ENCODE measurements around the gene CD180. TPM values are rescaled to one million over a fixed set of nuclear protein-coding genes. Genes with fewer than 3 reads are reported as not detected.

The CD180 gene
- total and polyA plus RNA-seq, 8 donors, result under 0.01 to 2.6 (median 0.37) TPM; not detected in 1

DNA sequence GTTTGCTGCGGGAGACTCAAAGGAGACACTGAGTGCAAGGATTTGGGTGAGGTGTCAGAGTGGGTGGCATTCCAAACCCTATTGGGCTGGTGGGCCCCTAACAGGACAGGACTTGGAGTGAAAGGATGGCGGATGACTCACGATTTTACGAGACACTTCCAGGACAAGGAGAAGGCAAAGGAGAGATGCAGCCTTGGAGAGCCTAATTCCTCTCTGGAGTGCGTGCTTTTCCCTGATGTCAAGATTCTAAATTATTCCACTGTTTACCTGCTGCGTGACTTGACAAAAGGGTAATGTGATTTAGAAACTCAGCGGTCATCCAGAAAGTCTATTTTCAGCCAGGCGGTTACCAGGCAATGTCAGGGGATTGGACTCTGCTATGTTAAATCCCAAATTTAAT, 41.6 kb upstream of the CD180 start:
- H3K27ac ChIP-seq, result peak overlapping the region in 2 of 5 donors; percentile 4 to 52
- intact Hi-C loops (cut with DNase I; ENCODE audit: low total_unique reads), result loop anchor here (10.0 kb wide), 1 partner anchor 1017 kb away; no protein-coding TSS in a partner anchor
- H3K4me1 ChIP-seq, result peaks cover 20 to 27% (median 21%) of the 10 kb centered on the region in 4 donors
- no peak overlapping the region for H3K4me3 ChIP-seq
- no peaks in the 10 kb centered on the region for H3K9me3 ChIP-seq
- DNase-seq, result no peak
- TF ChIP-seq EP300 (IDR thresholded peaks at IDR 0.05) (no peak), POLR2AphosphoS5 (IDR thresholded peaks at IDR 0.05) (peak in 1 of 3 donors; percentile 35)
- H3K36me3 ChIP-seq, result no peaks in the 10 kb centered on the region
- no peaks in the 10 kb centered on the region for H3K27me3 ChIP-seq
- 83 to 92% (median 86%) methylated on average over 8 of the region's 8 CpGs for WGBS, 5 donors

DNA sequence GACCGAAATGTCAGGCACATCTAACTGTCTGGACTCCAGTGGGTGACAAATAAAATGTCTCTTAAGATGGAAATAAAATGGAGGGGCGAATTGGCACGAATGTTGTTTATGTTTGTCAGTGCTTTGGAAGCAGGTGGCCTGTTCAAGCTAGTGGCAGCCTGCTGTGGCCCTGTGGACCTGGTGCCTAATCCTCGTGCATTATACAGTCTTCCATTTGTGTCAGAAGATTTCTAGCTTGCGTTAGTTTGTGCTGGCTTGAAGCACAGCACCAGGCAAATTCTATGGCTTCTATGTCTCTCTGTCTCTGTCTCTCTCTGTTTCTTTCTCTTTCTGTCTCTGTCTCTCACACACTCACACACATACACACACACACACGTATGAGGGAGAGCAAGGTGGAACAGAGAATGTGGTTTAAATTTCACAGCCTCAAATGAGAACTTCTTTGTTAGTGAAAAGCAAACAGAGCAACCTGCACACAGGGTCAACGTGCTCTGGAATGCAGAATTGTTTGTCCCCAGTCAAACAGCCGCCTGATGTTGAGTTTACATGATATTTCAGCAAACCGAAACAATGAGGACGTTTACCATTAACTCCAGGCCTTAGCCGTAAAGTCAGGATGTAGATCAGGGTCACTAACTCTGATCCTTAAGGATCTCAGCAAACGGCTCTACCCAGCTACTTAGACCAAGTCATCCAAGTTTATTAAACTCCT, 39.0 kb upstream of the CD180 start:
- Histone ChIP-seq H3K9me3 (no peaks in the 10 kb centered on the region), H3K36me3 (no peaks in the 10 kb centered on the region), H3K27ac (peak overlapping the region; percentile 14 to 77 (median 73)), H3K27me3 (no peaks in the 10 kb centered on the region), H3K4me1 (peaks cover 20 to 27% (median 21%) of the 10 kb centered on the region in 4 donors), H3K4me3 (no peak overlapping the region)
- intact Hi-C loops (cut with DNase I; ENCODE audit: low total_unique reads), result loop anchor here (10.0 kb wide), 1 partner anchor 1019 kb away; no protein-coding TSS in a partner anchor
- 39 to 58% (median 41%) methylated on average over 12 of the region's 12 CpGs for WGBS, 5 donors
- TF ChIP-seq POLR2AphosphoS5 (IDR thresholded peaks at IDR 0.05) (no peak), CTCF (IDR thresholded peaks at IDR 0.05) (no peak), POLR2A (IDR thresholded peaks at IDR 0.05) (no peak), EP300 (IDR thresholded peaks at IDR 0.05) (no peak)
- peak in 1 of 2 donors; percentile 62 for DNase-seq

GRCh38 chr5:67234671-67235176, 38.1 kb upstream of the CD180 start:
- Histone ChIP-seq H3K27me3 (no peaks in the 10 kb centered on the region), H3K4me3 (peak overlapping the region in 1 of 4 donors; percentile 30), H3K4me1 (peaks cover 20 to 27% (median 21%) of the 10 kb centered on the region in 4 donors), H3K27ac (peak overlapping the region; percentile 53 to 77 (median 73)), H3K9me3 (no peaks in the 10 kb centered on the region), H3K36me3 (no peaks in the 10 kb centered on the region)
- intact Hi-C loops (cut with DNase I; ENCODE audit: low total_unique reads), result loop anchor here (10.0 kb wide), 1 partner anchor 1020 kb away; no protein-coding TSS in a partner anchor
- 14 to 24% (median 16%) methylated on average over 10 of the region's 10 CpGs for WGBS, 5 donors
- peak in 1 of 2 donors; percentile 75 for DNase-seq
- TF ChIP-seq POLR2AphosphoS5 (IDR thresholded peaks at IDR 0.05) (peak in 2 of 3 donors; percentile 8 to 46), EP300 (IDR thresholded peaks at IDR 0.05) (no peak)

- H3K36me3 ChIP-seq, result no peaks in the 10 kb centered on the region
- peaks cover 20 to 27% (median 21%) of the 10 kb centered on the region in 4 donors for H3K4me1 ChIP-seq
- DNase-seq, result no peak
- no peak overlapping the region for H3K4me3 ChIP-seq
- H3K27ac ChIP-seq, result peak overlapping the region in 3 of 5 donors; percentile 20 to 51 (median 25)
- TF ChIP-seq CTCF (IDR thresholded peaks at IDR 0.05) (no peak), POLR2AphosphoS5 (IDR thresholded peaks at IDR 0.05) (no peak), EP300 (IDR thresholded peaks at IDR 0.05) (no peak), POLR2A (IDR thresholded peaks at IDR 0.05) (no peak)
- no peaks in the 10 kb centered on the region for H3K9me3 ChIP-seq
- no peaks in the 10 kb centered on the region for H3K27me3 ChIP-seq
- intact Hi-C loops (cut with DNase I; ENCODE audit: low total_unique reads), result loop anchor here (10.0 kb wide), 1 partner anchor 1022 kb away; no protein-coding TSS in a partner anchor
- WGBS, 5 donors, result 68 to 85% (median 77%) methylated on average over 9 of the region's 9 CpGs
Observed at GRCh38 chr5:67233075-67233474, 36.5 kb upstream of the CD180 start.

GRCh38 chr5:67223211-67223610, 26.6 kb upstream of the CD180 start:
- Histone ChIP-seq H3K27me3 (no peaks in the 10 kb centered on the region), H3K9me3 (no peaks in the 10 kb centered on the region), H3K27ac (no peak overlapping the region), H3K4me3 (no peak overlapping the region), H3K4me1 (peaks cover 0 to 21% (median 0%) of the 10 kb centered on the region in 4 donors), H3K36me3 (no peaks in the 10 kb centered on the region)
- WGBS, 5 donors, result 76 to 94% (median 85%) methylated on average over 3 of the region's 3 CpGs
- TF ChIP-seq EP300 (IDR thresholded peaks at IDR 0.05) (no peak), CTCF (IDR thresholded peaks at IDR 0.05) (no peak), POLR2AphosphoS5 (IDR thresholded peaks at IDR 0.05) (no peak), POLR2A (IDR thresholded peaks at IDR 0.05) (no peak)
- DNase-seq, result no peak
- intact Hi-C loops (cut with DNase I; ENCODE audit: low total_unique reads), result no loop called here

Measured in stomach (tissue), 9 donors.